ENCODE measurements around the gene CENPC.

DNA sequence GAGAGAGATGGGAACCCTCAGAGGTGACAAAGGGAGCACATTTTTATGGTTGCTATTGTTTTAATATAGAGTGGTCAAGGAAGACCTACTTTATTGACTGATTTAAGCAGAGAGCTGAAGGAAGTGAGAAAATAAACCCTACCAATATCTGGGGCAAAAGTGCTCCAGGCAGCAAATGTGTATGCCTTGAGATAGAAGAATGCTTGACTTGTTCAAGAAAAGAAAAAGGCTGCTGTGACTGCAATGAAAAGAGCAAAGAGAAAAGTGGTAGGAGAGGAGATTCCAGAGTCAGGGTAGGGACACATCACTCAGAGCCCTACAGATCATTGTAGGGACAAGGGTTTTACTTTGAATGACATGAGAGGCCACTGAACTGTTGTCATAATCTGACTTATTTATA lies 39.2 kb upstream of the CENPC start:
- TF ChIP-seq, protein P1, sequence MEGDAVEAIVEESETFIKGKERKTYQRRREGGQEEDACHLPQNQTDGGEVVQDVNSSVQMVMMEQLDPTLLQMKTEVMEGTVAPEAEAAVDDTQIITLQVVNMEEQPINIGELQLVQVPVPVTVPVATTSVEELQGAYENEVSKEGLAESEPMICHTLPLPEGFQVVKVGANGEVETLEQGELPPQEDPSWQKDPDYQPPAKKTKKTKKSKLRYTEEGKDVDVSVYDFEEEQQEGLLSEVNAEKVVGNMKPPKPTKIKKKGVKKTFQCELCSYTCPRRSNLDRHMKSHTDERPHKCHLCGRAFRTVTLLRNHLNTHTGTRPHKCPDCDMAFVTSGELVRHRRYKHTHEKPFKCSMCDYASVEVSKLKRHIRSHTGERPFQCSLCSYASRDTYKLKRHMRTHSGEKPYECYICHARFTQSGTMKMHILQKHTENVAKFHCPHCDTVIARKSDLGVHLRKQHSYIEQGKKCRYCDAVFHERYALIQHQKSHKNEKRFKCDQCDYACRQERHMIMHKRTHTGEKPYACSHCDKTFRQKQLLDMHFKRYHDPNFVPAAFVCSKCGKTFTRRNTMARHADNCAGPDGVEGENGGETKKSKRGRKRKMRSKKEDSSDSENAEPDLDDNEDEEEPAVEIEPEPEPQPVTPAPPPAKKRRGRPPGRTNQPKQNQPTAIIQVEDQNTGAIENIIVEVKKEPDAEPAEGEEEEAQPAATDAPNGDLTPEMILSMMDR (conservative IDR thresholded peaks at IDR 0.05; ENCODE audit: low read depth, low read length): no peak
- TF ChIP-seq BHLHE40 (IDR thresholded peaks at IDR 0.05; ENCODE audit: low read depth, low read length) (no peak), CEBPB (IDR thresholded peaks at IDR 0.05; ENCODE audit: low read depth, low read length) (no peak), ELK1 (IDR thresholded peaks at IDR 0.05; ENCODE audit: borderline replicate concordance, low read depth, low read length) (no peak), CHD1 (IDR thresholded peaks at IDR 0.05; ENCODE audit: low read depth, low read length) (no peak), MXI1 (IDR thresholded peaks at IDR 0.05; ENCODE audit: borderline replicate concordance, low read depth, low read length) (no peak), POLR2A (IDR thresholded peaks at IDR 0.05; ENCODE audit: low read depth, low read length) (no peak), MAFK (IDR thresholded peaks at IDR 0.05; ENCODE audit: low read depth, low read length) (no peak), RCOR1 (IDR thresholded peaks at IDR 0.05; ENCODE audit: insufficient replicate concordance, low read length) (no peak), RAD21 (IDR thresholded peaks at IDR 0.05; ENCODE audit: low read length) (no peak), NFE2L2 (IDR thresholded peaks at IDR 0.05; ENCODE audit: low read depth, low read length) (no peak)
